Spleen (tissue), 7 donors: ENCODE results near the gene RELL1.

ENCODE experiments used
- CTCF ChIP-seq, 11 experiments: fragments of 200-600 bp in 7 of 11; fragments of 450-650 bp in 4 of 11; sonication (generic) in 4 of 11; IDR thresholded peaks in 8 of 11; conservative IDR thresholded peaks in 3 of 11; 1 replicate in 7 of 11; 2 replicates in 4 of 11; pipeline versions ENCODE4 v1.4.0 to v1.8.0; 2016 to 2021; ENCODE audit warnings: antibody characterized with exemption in 11 of 11, inconsistent platforms in 4 of 11, mild to moderate bottlenecking in 1 of 11
- POLR2A ChIP-seq, 3 donors: fragments of 450-650 bp; IDR thresholded peaks; one replicate each; pipeline ENCODE4 v1.5.1; 2017; ENCODE audit warnings: antibody characterized with exemption in 3 of 3, mild to moderate bottlenecking in 1 of 3
- POLR2AphosphoS5 ChIP-seq, 3 donors: sonication (generic); formaldehyde crosslinking; IDR thresholded peaks; one replicate each; pipeline ENCODE4 v1.5.1; 2017; ENCODE audit warnings: antibody characterized with exemption in 3 of 3
- donor health status: DM: no; HTN: no; CAD: no; lungs with moderate emphysema.
- donor health status: DM: no; HTN: no; CAD: no.
- donor health status: DM: no; HTN: no; CAD: no.

GRCh38 chr4:37659696-37660095 is 26.5 kb downstream of the RELL1 start:
- no peak for TF ChIP-seq CTCF (IDR thresholded peaks at IDR 0.05 in 8 of 11, conservative IDR thresholded peaks at IDR 0.05 in 3 of 11)
- TF ChIP-seq POLR2A (IDR thresholded peaks at IDR 0.05) = no peak
- no peak for TF ChIP-seq POLR2AphosphoS5 (IDR thresholded peaks at IDR 0.05)
